KG1 (cell line): Measurements from ENCODE around the gene GDF7.
"Not testable (repeated sequence)": the region's sequence is repeated elsewhere in the genome, so short reads cannot be mapped to it uniquely, and the experiment has no call there.

Experiments used
- DNase-seq: peaks from one replicate; lab custom pipeline; 2025; lab: John Stamatoyannopoulos, UW

GDF7 gene

GRCh38 chr2:20698916-20699613, 32.1 kb downstream of the GDF7 start:
- DNase-seq = no peak

- DNase-seq = no peak
Measured at GRCh38 chr2:20702563-20702962, 35.6 kb downstream of the GDF7 start.

GRCh38 chr2:20704886-20705285, 37.9 kb downstream of the GDF7 start:
- DNase-seq = no peak

GRCh38 chr2:20706217-20706616, 39.3 kb downstream of the GDF7 start:
- no peak for DNase-seq

- no peak for DNase-seq
Measured at GRCh38 chr2:20706786-20707185, 39.8 kb downstream of the GDF7 start.

GRCh38 chr2:20707601-20708000, 40.7 kb downstream of the GDF7 start:
- no peak for DNase-seq

- DNase-seq = not testable (repeated sequence)
Measured at GRCh38 chr2:20711641-20712040, 44.7 kb downstream of the GDF7 start.

- DNase-seq = not testable (repeated sequence)
Measured at GRCh38 chr2:20713585-20713984, 46.6 kb downstream of the GDF7 start.

- DNase-seq = not testable (repeated sequence)
Measured at GRCh38 chr2:20714412-20714811, 47.5 kb downstream of the GDF7 start.

GRCh38 chr2:20716164-20716563, 49.2 kb downstream of the GDF7 start:
- not testable (repeated sequence) for DNase-seq

- DNase-seq = no peak
Measured at GRCh38 chr2:20717641-20718040, 50.7 kb downstream of the GDF7 start.

GRCh38 chr2:20722592-20723240, 55.8 kb downstream of the GDF7 start:
- DNase-seq = no peak

- no peak for DNase-seq
Measured at GRCh38 chr2:20723543-20723942, 56.6 kb downstream of the GDF7 start.

- no peak for DNase-seq
Measured at GRCh38 chr2:20724500-20725053, 57.6 kb downstream of the GDF7 start.

GRCh38 chr2:20725782-20726181, 58.8 kb downstream of the GDF7 start:
- DNase-seq = no peak

GRCh38 chr2:20726913-20727312, 60.0 kb downstream of the GDF7 start:
- DNase-seq = no peak

- DNase-seq = peak; percentile 84
Measured at GRCh38 chr2:20728114-20728758, 61.3 kb downstream of the GDF7 start.
